Measurements from ENCODE around the gene GH1.
"Not testable (repeated sequence)": the region's sequence is repeated elsewhere in the genome, so short reads cannot be mapped to it uniquely, and the experiment has no call there.

The GH1 gene

GRCh38 chr17:63918789-63919305 is at the start of gene GH1:
GH1 (minus strand) TSS chr17:63918839; CDS start chr17:63918776, 63 bp downstream.
- not testable (repeated sequence) for DNase-seq (ENCODE audit: low read depth)

- no peak for DNase-seq (ENCODE audit: low read depth)
Observed at GRCh38 chr17:63967953-63968352, 49.3 kb upstream of the GH1 start.

- DNase-seq (ENCODE audit: low read depth) = no peak
Observed at GRCh38 chr17:63966646-63967264, 48.1 kb upstream of the GH1 start.

GRCh38 chr17:63963123-63963522 is 44.5 kb upstream of the GH1 start:
- DNase-seq (ENCODE audit: low read depth) = no peak

- no peak for DNase-seq (ENCODE audit: low read depth)
Observed at GRCh38 chr17:63962298-63962744, 43.7 kb upstream of the GH1 start.

GRCh38 chr17:63961355-63962212 is 42.9 kb upstream of the GH1 start:
- no peak for DNase-seq (ENCODE audit: low read depth)

- DNase-seq (ENCODE audit: low read depth) = no peak
Observed at GRCh38 chr17:63960430-63960829, 41.8 kb upstream of the GH1 start.

- DNase-seq (ENCODE audit: low read depth) = no peak
Observed at GRCh38 chr17:63960006-63960405, 41.4 kb upstream of the GH1 start.

- no peak for DNase-seq (ENCODE audit: low read depth)
Observed at GRCh38 chr17:63956296-63956920, 37.8 kb upstream of the GH1 start.

- DNase-seq (ENCODE audit: low read depth) = no peak
Observed at GRCh38 chr17:63955791-63956190, 37.2 kb upstream of the GH1 start.

GRCh38 chr17:63955232-63955631 is 36.6 kb upstream of the GH1 start:
- DNase-seq (ENCODE audit: low read depth) = no peak

- no peak for DNase-seq (ENCODE audit: low read depth)
Observed at GRCh38 chr17:63954402-63955063, 35.9 kb upstream of the GH1 start.

GRCh38 chr17:63950940-63951907 is 32.6 kb upstream of the GH1 start:
- DNase-seq (ENCODE audit: low read depth) = no peak

- DNase-seq (ENCODE audit: low read depth) = no peak
Observed at GRCh38 chr17:63949576-63950250, 31.1 kb upstream of the GH1 start.

- DNase-seq (ENCODE audit: low read depth) = no peak
Observed at GRCh38 chr17:63948521-63948920, 29.9 kb upstream of the GH1 start.

- no peak for DNase-seq (ENCODE audit: low read depth)
Observed at GRCh38 chr17:63947711-63948330, 29.2 kb upstream of the GH1 start.

GRCh38 chr17:63946440-63947363 is 28.1 kb upstream of the GH1 start:
- DNase-seq (ENCODE audit: low read depth) = no peak

- no peak for DNase-seq (ENCODE audit: low read depth)
Observed at GRCh38 chr17:63945784-63946439, 27.3 kb upstream of the GH1 start.
